ENCODE data around the gene RSPH10B.
"Not testable (repeated sequence)": the region's sequence is repeated elsewhere in the genome, so short reads cannot be mapped to it uniquely, and the experiment has no call there.

RSPH10B gene

GRCh38 chr7:5897369-5897919 lies 73.0 kb downstream of the RSPH10B start:
- H3K4me1 Mint-ChIP-seq (ENCODE audit: low read depth); H3K27me3 Mint-ChIP-seq; H3K9me3 Mint-ChIP-seq; DNase-seq: not testable (repeated sequence)
- H3K4me3 Mint-ChIP-seq, result peak overlapping the region; percentile 70
- H3K36me3 Mint-ChIP-seq (ENCODE audit: low read depth), result peaks cover 11% of the 10 kb centered on the region
- peak overlapping the region; percentile 44 for H3K27ac Mint-ChIP-seq

GRCh38 chr7:5892498-5892897 lies 78.0 kb downstream of the RSPH10B start:
- Mint-ChIP-seq H3K9me3 (no peaks in the 10 kb centered on the region), H3K27ac (no peak overlapping the region), H3K4me3 (no peak overlapping the region), H3K36me3 (ENCODE audit: low read depth) (no peaks in the 10 kb centered on the region), H3K27me3 (no peaks in the 10 kb centered on the region), H3K4me1 (ENCODE audit: low read depth) (no peaks in the 10 kb centered on the region)
- DNase-seq, result no peak

GRCh38 chr7:5890244-5890643 lies 80.2 kb downstream of the RSPH10B start:
- H3K27me3 Mint-ChIP-seq; H3K4me1 Mint-ChIP-seq (ENCODE audit: low read depth); DNase-seq; H3K27ac Mint-ChIP-seq; H3K36me3 Mint-ChIP-seq (ENCODE audit: low read depth); H3K4me3 Mint-ChIP-seq; H3K9me3 Mint-ChIP-seq: not testable (repeated sequence)

GRCh38 chr7:5888021-5888420 lies 82.5 kb downstream of the RSPH10B start:
- not testable (repeated sequence) for DNase-seq; H3K27ac Mint-ChIP-seq; H3K4me1 Mint-ChIP-seq (ENCODE audit: low read depth); H3K27me3 Mint-ChIP-seq; H3K4me3 Mint-ChIP-seq; H3K36me3 Mint-ChIP-seq (ENCODE audit: low read depth); H3K9me3 Mint-ChIP-seq

- not testable (repeated sequence) for H3K9me3 Mint-ChIP-seq; DNase-seq; H3K4me1 Mint-ChIP-seq (ENCODE audit: low read depth); H3K27me3 Mint-ChIP-seq; H3K27ac Mint-ChIP-seq; H3K4me3 Mint-ChIP-seq; H3K36me3 Mint-ChIP-seq (ENCODE audit: low read depth)
Observed at GRCh38 chr7:5884431-5884830, 86.1 kb downstream of the RSPH10B start.

- H3K36me3 Mint-ChIP-seq (ENCODE audit: low read depth); H3K27me3 Mint-ChIP-seq; DNase-seq; H3K9me3 Mint-ChIP-seq; H3K4me3 Mint-ChIP-seq; H3K4me1 Mint-ChIP-seq (ENCODE audit: low read depth); H3K27ac Mint-ChIP-seq: not testable (repeated sequence)
Observed at GRCh38 chr7:5880106-5880505, 90.4 kb downstream of the RSPH10B start.

GRCh38 chr7:5879591-5879990 lies 90.9 kb downstream of the RSPH10B start:
- H3K27ac Mint-ChIP-seq; H3K9me3 Mint-ChIP-seq; H3K27me3 Mint-ChIP-seq; H3K4me3 Mint-ChIP-seq; H3K4me1 Mint-ChIP-seq (ENCODE audit: low read depth); DNase-seq; H3K36me3 Mint-ChIP-seq (ENCODE audit: low read depth): not testable (repeated sequence)

All from activated T-cell treated with anti-CD3 and anti-CD28 coated beads, Interleukin-2, amount 50 U/mL, for 24 hours (primary cell).